Measurements from ENCODE around the gene RTTN.
A peak's percentile ranks its signal among the peaks of the same experiment; 100 is the strongest.

Gene RTTN

GRCh38 chr18:69954719-69955480 lies 250.6 kb downstream of the RTTN start:
- Mint-ChIP-seq H3K9me3 (peaks cover 3% of the 10 kb centered on the region), H3K4me1 (peaks cover 18% of the 10 kb centered on the region), H3K27me3 (no peaks in the 10 kb centered on the region), H3K36me3 (peaks cover 13% of the 10 kb centered on the region), H3K4me3 (peak overlapping the region; percentile 35), H3K27ac (no peak overlapping the region)
- ATAC-seq: no peak

GRCh38 chr18:69953191-69953590 lies 252.3 kb downstream of the RTTN start:
- Mint-ChIP-seq H3K9me3 (peaks cover 3% of the 10 kb centered on the region), H3K27ac (no peak overlapping the region), H3K4me1 (peaks cover 5% of the 10 kb centered on the region), H3K4me3 (no peak overlapping the region), H3K27me3 (no peaks in the 10 kb centered on the region), H3K36me3 (peaks cover 11% of the 10 kb centered on the region)
- no peak for ATAC-seq
